ENCODE measurements around the gene GPR146. TPM values are rescaled to one million over a fixed set of nuclear protein-coding genes. Genes with fewer than 3 reads are reported as not detected.

GPR146 gene
- total RNA-seq, 1 experiment from 2014 or later: 2.9 TPM

- no peak for DNase-seq (ENCODE audit: low read depth, low spot score)
- H3K27me3 ChIP-seq (ENCODE audit: control insufficient read depth, insufficient read depth, low read length): no peaks in the 10 kb centered on the region
- CTCF ChIA-PET: no interaction called here
Observed at GRCh38 chr7:1025743-1026581, 18.4 kb upstream of the GPR146 start.

GRCh38 chr7:1026721-1027161 lies 17.6 kb upstream of the GPR146 start:
- BruUV-seq (replicated peaks): no TSS peak
- intact Hi-C loops (cut with micrococcal nuclease; ENCODE audit: unreplicated experiment) (no loop called here), in situ Hi-C loops (cut with HindIII; ENCODE audit: low pct_unique_long_range_greater_than_20kb, low sequenced_read_pairs) (no loop called here)
- Histone ChIP-seq H3K9me3 (ENCODE audit: control insufficient read depth, insufficient read depth, low read depth, low read length) (no peaks in the 10 kb centered on the region), H3K27me3 (ENCODE audit: control insufficient read depth, insufficient read depth, low read length) (no peaks in the 10 kb centered on the region), H3K4me3 (ENCODE audit: low read depth in 2 of 2, low read length in 2 of 2) (peak overlapping the region; percentile 74 to 76), H3K4me1 (ENCODE audit: control insufficient read depth, insufficient read depth, low read length) (peaks cover 30% of the 10 kb centered on the region), H3K36me3 (ENCODE audit: control insufficient read depth, insufficient read depth, low read length) (peaks cover 4% of the 10 kb centered on the region; the same call in 1 of the 2 replicates), H3K27ac (ENCODE audit: low read length) (peak overlapping the region; percentile 74)
- ChIA-PET POLR2A (no interaction called here), CTCF (no interaction called here)
- TF ChIP-seq POLR2AphosphoS5 (IDR thresholded peaks at IDR 0.05; ENCODE audit: low read depth, low read length): no peak
- DNase-seq (ENCODE audit: low read depth, low spot score) (no peak), ATAC-seq (no peak)

More at GRCh38 chr7:1025743-1026581, 18.4 kb upstream of the GPR146 start:
- POLR2A ChIA-PET: interaction anchor here (0.6 kb wide), 1 partner anchor 1769 kb away, joined by 8 read pairs; no protein-coding TSS in a partner anchor
- Histone ChIP-seq H3K9me3 (ENCODE audit: control insufficient read depth, insufficient read depth, low read depth, low read length) (no peaks in the 10 kb centered on the region), H3K4me3 (ENCODE audit: low read depth in 2 of 2, low read length in 2 of 2) (no peak overlapping the region), H3K27ac (ENCODE audit: low read length) (no peak overlapping the region), H3K36me3 (ENCODE audit: control insufficient read depth, insufficient read depth, low read length) (peaks cover 4% of the 10 kb centered on the region; the same call in 1 of the 2 replicates), H3K4me1 (ENCODE audit: control insufficient read depth, insufficient read depth, low read length) (peaks cover 30% of the 10 kb centered on the region)
- TF ChIP-seq REST (IDR thresholded peaks at IDR 0.05; ENCODE audit: insufficient read depth in 1 of 2, low read depth in 2 of 2, low read length in 1 of 2) (no peak), CTCF (IDR thresholded peaks at IDR 0.05) (no peak), POLR2AphosphoS5 (IDR thresholded peaks at IDR 0.05; ENCODE audit: low read depth, low read length) (no peak), TCF7L2 (IDR thresholded peaks at IDR 0.05; ENCODE audit: low read depth, low read length) (no peak), SIN3A (IDR thresholded peaks at IDR 0.05; ENCODE audit: borderline replicate concordance, insufficient read depth, low read depth, low read length) (no peak)
- in situ Hi-C loops (cut with HindIII; ENCODE audit: low pct_unique_long_range_greater_than_20kb, low sequenced_read_pairs) (no loop called here), intact Hi-C loops (cut with micrococcal nuclease; ENCODE audit: unreplicated experiment) (no loop called here)
- BruUV-seq (replicated peaks): TSS peak; percentile 82
- ATAC-seq: no peak

Measured in Panc1 (cell line).